ENCODE data around the gene TCFL5.

Gene TCFL5

DNA sequence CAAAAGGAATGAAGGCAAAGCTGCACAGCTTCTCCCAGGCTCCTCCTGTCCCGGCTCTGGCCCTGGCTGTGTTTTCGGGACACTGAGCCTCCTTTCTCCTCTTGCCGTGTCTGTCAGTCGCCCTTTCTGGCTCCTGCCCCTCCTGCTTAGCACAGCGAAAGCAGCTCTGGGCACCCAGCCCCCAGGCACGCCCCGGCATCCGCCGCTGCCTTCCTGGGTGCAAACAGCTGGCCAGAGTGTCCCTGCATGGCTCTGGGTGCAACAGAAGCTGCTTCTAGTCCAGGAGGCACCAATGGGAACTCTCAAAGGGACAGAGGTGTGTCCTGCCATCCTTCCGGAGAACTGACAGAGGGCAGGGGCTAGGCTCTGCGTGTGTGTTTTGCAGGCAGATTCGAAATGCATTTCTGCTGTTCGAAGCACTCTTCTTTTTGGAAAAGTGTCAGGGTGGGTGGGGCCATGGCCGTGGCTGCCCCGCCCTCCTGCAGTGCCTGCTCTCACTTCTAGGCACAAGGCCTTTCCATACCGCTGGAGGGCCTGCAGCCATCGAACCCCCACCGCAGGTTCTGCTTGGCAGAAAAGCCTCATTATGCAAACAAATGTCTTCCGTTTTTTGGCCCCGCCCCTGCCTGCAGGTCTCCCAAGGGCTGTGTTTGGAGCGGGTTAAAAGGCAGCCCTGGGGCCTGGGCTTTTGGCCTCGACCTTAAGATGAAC is 29.3 kb downstream of the TCFL5 start:
- DNase-seq: peak; percentile 28

DNA sequence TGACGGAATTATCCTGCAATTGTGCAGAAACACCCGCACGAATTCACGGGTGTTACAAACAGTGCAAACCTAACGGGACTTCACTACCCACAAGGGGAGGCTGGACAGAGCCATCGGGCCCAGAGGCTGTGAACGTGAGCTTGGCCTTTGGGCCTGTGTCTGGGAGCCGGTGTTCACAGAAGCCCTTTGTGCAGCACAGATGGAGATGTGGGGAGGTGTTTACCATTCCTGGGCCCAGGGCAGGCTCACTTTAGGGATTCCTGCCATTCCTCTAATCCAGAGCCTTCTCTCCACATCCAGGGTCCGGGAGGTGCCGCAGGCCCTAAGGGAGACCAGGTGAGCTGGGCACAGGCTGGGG is 29.8 kb downstream of the TCFL5 start:
- no peak for DNase-seq

DNA sequence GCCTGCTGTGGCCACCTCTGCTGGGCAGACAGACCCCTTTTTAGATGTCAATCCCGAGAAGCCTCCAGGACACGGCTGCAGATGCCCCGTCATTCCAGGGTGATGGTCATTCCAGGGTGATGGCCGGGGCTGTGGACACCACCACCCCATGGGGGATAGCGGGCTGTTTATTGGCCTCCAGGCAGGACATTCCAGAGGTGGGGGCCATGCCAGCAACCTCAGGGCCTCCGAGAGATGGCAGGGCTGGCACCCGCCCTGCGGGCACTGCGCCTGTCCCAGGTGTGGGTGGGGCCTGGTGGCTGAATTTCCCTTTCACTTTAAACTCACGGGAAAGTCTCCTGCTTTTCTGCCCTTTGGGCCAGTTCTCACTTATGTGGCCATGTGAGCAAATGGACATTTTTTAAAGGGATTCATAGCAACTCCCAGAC is 30.2 kb downstream of the TCFL5 start:
- DNase-seq: no peak

- DNase-seq: no peak
Measured at GRCh38 chr20:62830821-62831220, 30.8 kb downstream of the TCFL5 start.

- DNase-seq: no peak
Measured at GRCh38 chr20:62830251-62830650, 31.4 kb downstream of the TCFL5 start.

GRCh38 chr20:62829231-62830230 is 32.1 kb downstream of the TCFL5 start:
- DNase-seq: no peak

GRCh38 chr20:62828511-62829230 is 33.0 kb downstream of the TCFL5 start:
- no peak for DNase-seq

- no peak for DNase-seq
Measured at GRCh38 chr20:62828051-62828450, 33.6 kb downstream of the TCFL5 start.

DNA sequence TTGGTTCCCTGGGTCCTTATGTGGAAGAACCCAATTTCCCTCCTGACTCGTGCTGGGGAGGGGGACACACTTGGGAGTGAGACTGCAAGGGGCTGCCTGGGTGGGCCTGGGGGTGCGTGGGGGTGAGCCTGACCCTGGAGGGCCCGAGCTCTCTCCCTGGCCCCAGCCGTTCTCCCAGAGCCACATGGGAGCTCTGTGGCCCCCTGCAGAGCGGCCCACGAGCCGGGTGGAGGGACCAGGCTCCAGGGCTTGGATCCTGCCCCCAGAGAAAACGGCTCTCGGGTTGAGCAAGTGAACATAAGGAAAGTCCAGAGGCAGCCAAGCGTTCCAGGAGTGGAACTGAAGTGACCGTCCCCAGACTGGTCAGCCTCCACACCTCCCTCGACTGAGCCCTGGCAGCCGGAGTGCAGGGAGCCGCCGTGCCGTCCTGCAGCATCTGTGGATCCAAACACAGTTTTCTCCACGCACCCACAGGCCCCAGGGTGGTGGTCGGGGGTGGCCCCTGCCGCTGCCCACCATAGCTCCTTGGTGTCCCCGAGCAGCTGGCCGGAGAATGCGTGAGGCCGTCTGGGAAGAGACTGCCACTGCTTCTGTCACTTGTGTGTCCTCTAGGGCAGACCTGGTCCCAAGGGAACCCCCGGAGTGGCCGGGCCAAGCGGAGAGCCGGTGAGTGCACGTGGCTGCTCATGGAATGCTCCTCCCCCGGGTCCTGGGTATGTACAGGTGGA is 34.1 kb downstream of the TCFL5 start:
- DNase-seq: no peak

DNA sequence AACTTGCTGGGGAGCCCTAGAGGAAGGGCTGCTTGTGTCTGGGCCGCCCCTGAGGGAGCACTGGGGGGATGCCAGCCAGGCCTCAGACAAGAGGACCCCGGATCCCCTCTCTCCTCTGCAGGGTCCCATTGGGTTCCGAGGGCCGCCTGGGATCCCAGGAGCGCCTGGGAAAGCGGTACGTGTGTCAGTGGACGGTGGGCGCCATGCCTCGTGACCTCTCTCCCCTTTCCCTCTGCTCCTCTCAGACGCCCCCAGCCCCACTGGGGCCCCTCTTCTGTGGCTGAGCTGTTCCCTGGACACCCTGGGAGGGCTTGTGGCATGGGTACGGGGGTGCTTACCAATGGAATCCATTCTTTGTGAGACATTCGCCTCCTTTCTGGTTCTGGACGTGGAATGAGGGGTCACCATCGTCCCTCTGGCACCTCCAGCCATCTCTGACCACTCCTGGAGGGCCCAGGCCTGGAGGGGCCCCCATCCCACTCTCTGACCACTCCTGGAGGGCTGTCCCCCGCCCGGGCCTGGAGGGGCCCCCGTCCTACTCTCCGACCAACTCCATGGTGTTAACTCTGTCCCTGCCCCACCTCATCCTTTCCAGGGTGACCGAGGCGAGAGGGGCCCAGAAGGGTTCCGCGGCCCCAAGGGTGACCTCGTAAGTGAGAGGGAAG is 34.8 kb downstream of the TCFL5 start:
- no peak for DNase-seq

DNA sequence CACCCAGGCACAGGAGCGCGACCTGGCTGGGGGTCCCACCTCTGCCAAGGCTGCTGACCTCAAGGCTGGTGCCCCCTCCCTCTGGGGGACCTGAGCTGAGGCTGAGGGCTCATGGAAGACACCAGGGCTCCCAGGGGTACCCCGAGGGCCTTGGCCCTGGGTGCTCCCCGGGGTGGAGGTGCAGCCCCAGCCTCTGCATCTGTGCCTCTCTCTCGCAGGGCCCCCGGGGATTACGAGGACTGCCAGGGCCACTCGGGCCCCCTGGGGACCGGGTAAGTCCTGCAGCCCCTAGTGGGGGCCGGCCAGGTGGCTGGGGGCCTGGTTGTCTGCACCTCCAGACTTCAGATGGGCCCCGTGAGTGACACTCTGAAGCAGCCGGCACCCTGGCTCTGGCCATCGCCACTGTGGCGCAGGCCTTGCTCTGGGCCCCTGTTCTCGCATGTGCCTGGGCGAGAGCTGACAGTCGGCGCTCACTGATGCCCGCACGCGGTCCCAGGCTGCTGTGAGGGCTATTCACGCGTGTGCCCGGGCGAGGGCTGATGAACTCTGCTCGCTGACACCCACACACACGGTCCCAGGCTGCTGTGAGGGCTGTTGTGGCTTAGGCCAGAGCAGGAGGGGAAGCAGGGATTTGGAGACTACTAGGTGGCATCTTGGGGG is 35.5 kb downstream of the TCFL5 start:
- no peak for DNase-seq

DNA sequence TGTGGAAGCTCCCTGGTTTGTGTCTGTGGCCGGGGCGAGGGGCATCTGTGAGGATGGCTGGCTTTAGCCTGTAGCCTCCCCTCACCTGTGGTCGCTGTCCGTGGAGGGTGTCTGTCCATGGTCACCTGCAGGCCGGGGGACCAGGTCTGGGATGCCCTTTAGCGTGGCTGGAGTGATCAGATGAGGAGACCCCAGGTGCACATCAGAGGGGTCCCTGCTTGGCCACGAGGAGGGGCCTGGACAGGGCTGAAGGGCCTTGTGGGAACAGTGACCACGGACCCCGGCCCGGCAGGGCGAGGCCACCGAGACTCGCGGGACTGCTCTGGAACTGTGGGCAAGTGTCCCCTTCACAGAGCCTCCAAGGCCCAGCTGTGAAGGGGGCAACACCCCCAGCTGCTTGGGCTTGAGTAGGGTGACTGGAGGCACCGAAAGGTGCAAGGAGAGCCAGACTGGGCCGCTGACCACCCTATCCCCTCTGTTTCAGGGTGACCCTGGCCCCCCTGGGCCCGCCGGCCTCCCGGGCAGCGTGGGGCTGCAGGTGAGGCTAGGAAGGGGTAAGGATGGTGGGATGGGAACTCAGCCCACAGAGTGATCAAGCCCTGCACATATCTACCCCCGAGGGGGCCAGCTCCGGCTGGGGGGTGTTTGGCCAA is 36.2 kb downstream of the TCFL5 start:
- DNase-seq: no peak

DNA sequence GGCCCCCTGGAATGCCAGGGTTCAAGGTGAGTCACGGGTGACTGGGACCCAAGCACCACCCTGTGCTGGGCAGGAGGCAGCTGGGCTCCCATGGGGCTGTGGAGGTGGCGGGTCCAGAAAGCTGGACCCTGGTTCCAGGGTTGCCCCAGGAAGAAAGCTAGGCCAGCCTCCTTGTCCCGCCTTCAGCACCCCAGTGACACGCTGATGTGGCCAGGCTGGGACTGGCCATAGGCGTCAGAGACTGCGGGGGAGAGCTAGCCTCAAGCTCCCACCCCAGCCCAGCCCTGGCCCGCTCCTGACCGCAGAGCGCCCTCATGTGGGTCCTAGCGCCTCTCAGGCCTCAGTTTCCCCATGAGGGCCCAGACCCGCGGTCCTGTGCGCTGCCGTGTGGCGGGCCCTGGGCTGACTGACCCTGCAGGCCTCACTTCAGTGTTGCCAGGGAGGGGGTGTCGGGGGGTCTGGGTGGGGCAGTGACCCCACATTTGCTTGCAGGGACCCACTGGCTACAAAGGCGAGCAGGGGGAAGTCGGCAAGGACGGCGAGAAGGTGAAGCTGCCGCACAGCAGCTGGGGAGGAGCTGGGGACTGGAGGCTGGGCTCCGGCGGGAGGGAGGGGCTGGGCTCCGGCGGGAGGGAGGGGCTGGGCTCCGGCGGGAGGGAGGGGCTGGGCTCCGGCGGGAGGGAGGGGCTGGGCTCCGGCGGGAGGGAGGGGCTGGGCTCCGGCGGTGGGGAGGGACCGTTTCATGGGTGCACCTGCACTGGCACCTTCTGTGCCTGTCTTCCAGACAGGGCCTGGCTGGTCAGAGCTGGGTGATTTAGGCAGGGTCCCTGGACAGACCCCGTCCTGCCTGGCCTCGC is 36.9 kb downstream of the TCFL5 start:
- DNase-seq: peak; percentile 66

DNA sequence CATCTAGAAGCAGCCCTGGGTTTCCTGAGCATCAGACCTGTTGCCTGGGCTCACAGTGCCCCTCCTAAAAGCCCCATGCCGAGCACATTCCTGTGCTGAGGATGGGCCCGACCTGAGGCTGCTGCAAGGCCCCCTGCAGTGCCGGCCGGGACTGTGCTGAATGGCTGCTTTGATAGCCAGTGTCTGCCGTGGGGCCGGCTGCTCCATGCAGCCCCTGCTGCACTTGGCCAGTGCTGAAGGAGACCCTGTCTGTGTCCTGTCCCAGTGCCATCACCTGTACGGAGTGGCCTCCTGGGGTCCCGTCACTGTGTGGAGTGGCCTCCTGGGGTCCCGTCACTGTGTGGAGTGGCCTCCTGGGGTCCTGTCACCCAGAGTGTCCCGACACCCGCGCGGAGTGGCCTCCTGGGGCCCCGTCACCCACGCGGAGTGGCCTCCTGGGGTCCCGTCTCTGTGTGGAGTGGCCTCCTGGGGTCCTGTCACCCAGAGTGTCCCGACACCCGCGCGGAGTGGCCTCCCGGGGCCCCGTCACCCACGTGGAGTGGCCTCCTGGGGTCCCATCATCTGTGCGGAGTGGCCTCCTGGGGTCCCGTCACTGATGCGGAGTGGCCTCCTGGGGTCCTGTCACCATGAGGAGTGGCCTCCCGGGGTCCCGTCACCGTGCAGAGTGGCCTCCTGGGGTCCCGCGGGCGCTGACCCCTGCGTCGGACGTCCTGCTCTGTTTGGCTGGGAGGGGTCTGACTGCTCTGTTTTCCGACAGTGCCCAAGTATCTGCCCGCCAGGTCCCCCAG is 37.7 kb downstream of the TCFL5 start:
- no peak for DNase-seq

DNA sequence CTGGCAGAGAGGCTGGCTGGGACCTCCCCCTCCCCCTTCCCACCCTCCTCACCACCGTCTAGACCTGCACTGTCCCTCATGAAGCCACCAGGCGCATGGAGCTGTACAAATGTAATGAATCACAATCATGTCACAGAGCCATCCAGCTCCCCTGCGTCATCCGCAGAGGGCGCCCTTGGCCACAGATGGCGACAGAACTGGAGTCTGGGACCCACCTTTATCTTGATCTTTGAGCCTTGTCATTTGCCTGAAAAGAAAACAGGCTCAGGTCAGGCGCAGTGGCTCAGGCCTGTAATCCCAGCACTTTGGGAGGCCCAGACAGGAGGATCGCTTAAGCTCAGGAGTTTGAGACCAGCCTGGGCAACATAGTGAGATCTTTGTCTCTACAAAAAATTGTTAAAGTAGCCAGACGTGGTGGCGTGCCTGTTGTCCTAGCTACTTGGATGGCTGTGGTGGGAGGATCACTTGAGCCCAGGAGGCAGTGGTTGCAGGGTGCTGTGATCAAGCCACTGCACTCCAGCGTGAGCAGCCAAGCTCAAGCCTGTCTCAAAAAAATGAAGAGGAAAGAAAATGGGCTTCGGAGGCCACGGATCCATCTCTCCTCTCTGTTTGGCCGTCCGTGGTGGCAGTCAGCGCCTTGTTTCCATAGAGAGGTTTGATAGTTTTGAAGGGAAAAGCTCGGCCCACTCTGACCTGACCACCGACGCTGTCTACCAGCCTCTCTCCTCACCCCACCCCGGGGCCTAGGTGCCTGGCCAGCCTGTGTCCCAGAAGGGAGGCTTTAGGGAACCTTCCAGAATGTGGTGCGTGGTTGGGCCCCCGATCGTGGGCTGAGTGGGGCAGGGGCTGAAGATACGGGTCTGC is 38.6 kb downstream of the TCFL5 start:
- DNase-seq: no peak

- no peak for DNase-seq
Measured at GRCh38 chr20:62822239-62822787, 39.3 kb downstream of the TCFL5 start.

GRCh38 chr20:62821726-62822210 is 39.9 kb downstream of the TCFL5 start:
- DNase-seq: no peak
